SK-N-SH (cell line): ENCODE data around the gene PIPOX.

Source experiments
- ELF1 ChIP-seq: IDR thresholded peaks from 2 replicates; pipeline ENCODE4 v1.4.0; 2012
- EZH2phosphoT487 ChIP-seq: fragments of 200-600 bp; sonication (generic); IDR thresholded peaks from 2 replicates; pipeline ENCODE4 v1.6.1; 2017; ENCODE audit warnings: low read depth, mixed run types, mild to moderate bottlenecking, antibody characterized with exemption, moderate library complexity, borderline replicate concordance
- GATA2 ChIP-seq: sonication (generic); formaldehyde crosslinking; IDR thresholded peaks from 2 replicates; pipeline ENCODE4 v1.5.0; 2020; ENCODE audit warnings: mild to moderate bottlenecking, missing genetic modification reagents
- JUND ChIP-seq: IDR thresholded peaks from 2 replicates; pipeline ENCODE4 v1.4.0; 2012
- MXI1 ChIP-seq: IDR thresholded peaks from 2 replicates; pipeline ENCODE4 v1.6.1; 2012; ENCODE audit warnings: mild to moderate bottlenecking, low read depth, low read length, improper control_type of control experiment
- TF ChIP-seq, protein P1 (sequence below): fragments of 200-600 bp; sonication (generic); IDR thresholded peaks from 2 replicates; pipeline ENCODE4 v1.6.1; 2017; ENCODE audit warnings: antibody characterized with exemption, mild to moderate bottlenecking, moderate library complexity

GRCh38 chr17:29074488-29074887, 31.5 kb downstream of the PIPOX start:
- TF ChIP-seq MXI1 (no peak), GATA2 (CRISPR knock-in tag) (no peak), EZH2phosphoT487 (no peak), ELF1 (no peak), JUND (no peak)
- TF ChIP-seq, protein P1, sequence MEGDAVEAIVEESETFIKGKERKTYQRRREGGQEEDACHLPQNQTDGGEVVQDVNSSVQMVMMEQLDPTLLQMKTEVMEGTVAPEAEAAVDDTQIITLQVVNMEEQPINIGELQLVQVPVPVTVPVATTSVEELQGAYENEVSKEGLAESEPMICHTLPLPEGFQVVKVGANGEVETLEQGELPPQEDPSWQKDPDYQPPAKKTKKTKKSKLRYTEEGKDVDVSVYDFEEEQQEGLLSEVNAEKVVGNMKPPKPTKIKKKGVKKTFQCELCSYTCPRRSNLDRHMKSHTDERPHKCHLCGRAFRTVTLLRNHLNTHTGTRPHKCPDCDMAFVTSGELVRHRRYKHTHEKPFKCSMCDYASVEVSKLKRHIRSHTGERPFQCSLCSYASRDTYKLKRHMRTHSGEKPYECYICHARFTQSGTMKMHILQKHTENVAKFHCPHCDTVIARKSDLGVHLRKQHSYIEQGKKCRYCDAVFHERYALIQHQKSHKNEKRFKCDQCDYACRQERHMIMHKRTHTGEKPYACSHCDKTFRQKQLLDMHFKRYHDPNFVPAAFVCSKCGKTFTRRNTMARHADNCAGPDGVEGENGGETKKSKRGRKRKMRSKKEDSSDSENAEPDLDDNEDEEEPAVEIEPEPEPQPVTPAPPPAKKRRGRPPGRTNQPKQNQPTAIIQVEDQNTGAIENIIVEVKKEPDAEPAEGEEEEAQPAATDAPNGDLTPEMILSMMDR, result no peak
